ENCODE measurements around the gene RHBDF2. TPM values are rescaled to one million over a fixed set of nuclear protein-coding genes. Genes with fewer than 3 reads are reported as not detected.

Gene RHBDF2
- total RNA-seq, 4 donors from 2014 or later: 27.0 to 38.5 (median 33.7) TPM

GRCh38 chr17:76493505-76494167, 7.6 kb downstream of the RHBDF2 start:
- Histone ChIP-seq H3K9me3 (no peaks in the 10 kb centered on the region), H3K27ac (peak overlapping the region; percentile 75 to 90 (median 85)), H3K27me3 (no peaks in the 10 kb centered on the region), H3K36me3 (no peaks in the 10 kb centered on the region), H3K4me1 (peaks cover 46 to 90% (median 53%) of the 10 kb centered on the region in 3 donors), H3K4me3 (peak overlapping the region in 3 of 4 donors; percentile 11 to 46 (median 12))
- WGBS, 2 donors: 42 to 50% methylated on average over 3 to 4 of the region's 21 CpGs
- DNase-seq: no peak
- no peak for TF ChIP-seq POLR2A (IDR thresholded peaks at IDR 0.05)
- TF ChIP-seq, protein P1, sequence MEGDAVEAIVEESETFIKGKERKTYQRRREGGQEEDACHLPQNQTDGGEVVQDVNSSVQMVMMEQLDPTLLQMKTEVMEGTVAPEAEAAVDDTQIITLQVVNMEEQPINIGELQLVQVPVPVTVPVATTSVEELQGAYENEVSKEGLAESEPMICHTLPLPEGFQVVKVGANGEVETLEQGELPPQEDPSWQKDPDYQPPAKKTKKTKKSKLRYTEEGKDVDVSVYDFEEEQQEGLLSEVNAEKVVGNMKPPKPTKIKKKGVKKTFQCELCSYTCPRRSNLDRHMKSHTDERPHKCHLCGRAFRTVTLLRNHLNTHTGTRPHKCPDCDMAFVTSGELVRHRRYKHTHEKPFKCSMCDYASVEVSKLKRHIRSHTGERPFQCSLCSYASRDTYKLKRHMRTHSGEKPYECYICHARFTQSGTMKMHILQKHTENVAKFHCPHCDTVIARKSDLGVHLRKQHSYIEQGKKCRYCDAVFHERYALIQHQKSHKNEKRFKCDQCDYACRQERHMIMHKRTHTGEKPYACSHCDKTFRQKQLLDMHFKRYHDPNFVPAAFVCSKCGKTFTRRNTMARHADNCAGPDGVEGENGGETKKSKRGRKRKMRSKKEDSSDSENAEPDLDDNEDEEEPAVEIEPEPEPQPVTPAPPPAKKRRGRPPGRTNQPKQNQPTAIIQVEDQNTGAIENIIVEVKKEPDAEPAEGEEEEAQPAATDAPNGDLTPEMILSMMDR (IDR thresholded peaks at IDR 0.05): no peak
- intact Hi-C loops (cut with DNase I): no loop called here

GRCh38 chr17:76492989-76493501, 8.2 kb downstream of the RHBDF2 start:
- H3K4me3 ChIP-seq: peak overlapping the region in 3 of 4 donors; percentile 11 to 46 (median 12)
- intact Hi-C loops (cut with DNase I): no loop called here
- no peak for DNase-seq
- H3K27me3 ChIP-seq: no peaks in the 10 kb centered on the region
- peaks cover 0 to 3% (median 0%) of the 10 kb centered on the region in 3 donors for H3K36me3 ChIP-seq
- peaks cover 42 to 84% (median 47%) of the 10 kb centered on the region in 3 donors for H3K4me1 ChIP-seq
- H3K27ac ChIP-seq: peak overlapping the region; percentile 75 to 90 (median 85)
- WGBS, 2 donors: 6% methylated on average over 9 of the region's 15 CpGs; no CpG with 5 or more reads in 1 of the 2 donors
- H3K9me3 ChIP-seq: no peaks in the 10 kb centered on the region
- TF ChIP-seq, protein P1 (IDR thresholded peaks at IDR 0.05): no peak
- TF ChIP-seq POLR2A (IDR thresholded peaks at IDR 0.05): peak in 2 of 4 donors; percentile 32 to 43

GRCh38 chr17:76492123-76492988, 8.9 kb downstream of the RHBDF2 start:
- H3K9me3 ChIP-seq: no peaks in the 10 kb centered on the region
- peak overlapping the region; percentile 75 to 90 (median 85) for H3K27ac ChIP-seq
- H3K36me3 ChIP-seq: peaks cover 0 to 10% (median 0%) of the 10 kb centered on the region in 3 donors
- peaks cover 37 to 78% (median 40%) of the 10 kb centered on the region in 3 donors for H3K4me1 ChIP-seq
- WGBS, 2 donors: 47 to 62% methylated on average over 3 to 6 of the region's 11 CpGs
- no peak for TF ChIP-seq POLR2A (IDR thresholded peaks at IDR 0.05)
- TF ChIP-seq, protein P1 (IDR thresholded peaks at IDR 0.05): no peak
- intact Hi-C loops (cut with DNase I): no loop called here
- no peaks in the 10 kb centered on the region for H3K27me3 ChIP-seq
- no peak for DNase-seq
- peak overlapping the region in 3 of 4 donors; percentile 11 to 46 (median 12) for H3K4me3 ChIP-seq

DNA sequence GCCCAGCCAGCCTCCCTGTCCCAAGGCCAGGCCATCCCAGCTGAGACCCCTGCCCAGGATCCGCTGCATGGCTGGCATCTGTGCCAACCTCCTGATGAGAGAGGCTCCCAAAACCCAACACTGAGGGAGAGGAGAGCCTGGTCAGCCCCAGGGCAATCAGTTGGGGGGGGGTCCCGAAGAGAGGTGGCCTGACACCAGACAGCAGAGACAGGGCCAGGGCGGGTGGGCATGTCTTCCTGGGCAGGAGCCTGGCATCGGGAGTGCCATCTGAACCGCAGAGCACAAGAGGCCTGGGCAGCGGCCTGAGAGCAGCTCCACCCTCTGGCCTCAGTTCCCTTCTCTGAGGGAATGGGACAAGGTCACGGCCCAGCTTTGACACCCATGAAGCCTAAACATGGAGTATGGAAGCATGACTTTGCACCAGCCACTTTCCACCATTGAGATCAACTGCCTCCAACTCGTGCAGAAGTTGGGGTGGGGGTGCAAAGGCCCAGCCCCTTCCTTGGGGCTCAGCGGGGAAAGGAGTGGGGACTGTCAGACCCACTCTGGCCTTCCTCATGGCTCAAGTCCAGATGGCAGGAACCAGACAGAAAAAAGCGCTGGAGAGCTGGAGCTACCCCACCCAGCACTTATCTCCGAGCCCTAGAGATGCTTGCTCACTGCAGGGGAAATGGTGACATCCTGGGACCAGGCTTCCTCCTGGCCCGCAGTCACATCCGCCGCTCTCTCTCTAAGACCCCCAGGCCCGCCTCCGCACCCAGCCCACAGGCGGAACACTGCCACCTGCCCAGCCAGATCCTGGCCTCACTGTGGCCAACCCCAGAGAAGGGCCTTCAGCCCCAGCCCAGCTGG, 9.7 kb downstream of the RHBDF2 start:
- Histone ChIP-seq H3K4me1 (peaks cover 37 to 69% (median 39%) of the 10 kb centered on the region in 3 donors), H3K9me3 (no peaks in the 10 kb centered on the region), H3K4me3 (no peak overlapping the region), H3K36me3 (peaks cover 0 to 16% (median 0%) of the 10 kb centered on the region in 3 donors), H3K27me3 (no peaks in the 10 kb centered on the region), H3K27ac (peak overlapping the region; percentile 75 to 90 (median 85))
- intact Hi-C loops (cut with DNase I): no loop called here
- DNase-seq: no peak
- TF ChIP-seq, protein P1 (IDR thresholded peaks at IDR 0.05): no peak
- TF ChIP-seq POLR2A (IDR thresholded peaks at IDR 0.05): no peak
- 80 to 86% methylated on average over 6 to 8 of the region's 17 CpGs for WGBS, 2 donors
